ENCODE data around the gene ZBTB20. TPM values are rescaled to one million over a fixed set of nuclear protein-coding genes. Genes with fewer than 3 reads are reported as not detected.

The ZBTB20 gene
- total and polyA plus RNA-seq, 10 of the 15 experiments (the other 5 are each of a cell fraction or from before 2014, with no cell fraction given): 0.20 to 5.5 (median 2.2) TPM

DNA sequence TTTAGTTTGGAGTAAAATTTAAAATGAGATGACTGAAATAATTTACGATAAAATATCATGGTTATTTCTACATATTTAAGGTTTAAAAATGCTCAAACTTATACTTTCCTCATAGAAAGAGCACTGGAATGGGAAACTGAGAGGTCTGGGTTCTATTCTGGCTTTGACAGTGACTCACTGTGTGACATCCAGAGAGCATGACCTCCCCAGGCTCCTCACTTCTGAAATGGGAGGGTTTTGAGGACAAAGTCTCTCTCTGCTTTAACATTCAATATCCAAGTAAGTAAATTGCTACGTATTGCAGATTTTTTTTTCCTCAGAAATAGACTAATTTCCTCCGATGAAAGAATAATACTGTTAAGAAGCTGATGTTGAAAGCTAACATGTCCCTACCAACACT, 618.6 kb downstream of the ZBTB20 start:
- Histone ChIP-seq H3K4me3 (no peak overlapping the region), H2AFZ (ENCODE audit: control insufficient read depth, low read depth, low read length) (no peak overlapping the region), H3K36me3 (ENCODE audit: control insufficient read depth in 2 of 2, insufficient read depth in 2 of 2, low read length in 1 of 2) (no peaks in the 10 kb centered on the region), H3K4me1 (ENCODE audit: control insufficient read depth, insufficient read depth, low read length) (no peaks in the 10 kb centered on the region), H3K9ac (ENCODE audit: control insufficient read depth, insufficient read depth, low read length) (no peak overlapping the region), H4K20me1 (ENCODE audit: control insufficient read depth, insufficient read depth) (no peaks in the 10 kb centered on the region), H3K4me2 (ENCODE audit: control insufficient read depth, insufficient read depth) (no peak overlapping the region), H3K9me3 (replicated peaks; ENCODE audit: control insufficient read depth, insufficient read depth, low read length) (no peaks in the 10 kb centered on the region; the same call in 2 of the 3 replicates), H3K27ac (ENCODE audit: control insufficient read depth, insufficient read depth) (no peak overlapping the region), H3K27me3 (replicated peaks in 1 of 2; ENCODE audit: control insufficient read depth in 2 of 2, insufficient read depth in 2 of 2, low read length in 1 of 2) (no peaks in the 10 kb centered on the region), H3K79me2 (ENCODE audit: control insufficient read depth, insufficient read depth, low read length) (no peaks in the 10 kb centered on the region)
- intact Hi-C loops (cut with micrococcal nuclease; ENCODE audit: unreplicated experiment): loop anchor here (10.0 kb wide), 2 partner anchors 144 to 286 kb away; no protein-coding TSS in a partner anchor
- DNase-seq (ENCODE audit: low read depth, low spot score): no peak
- ChIA-PET RAD21 (ENCODE audit: unreplicated experiment) (no interaction called here), CTCF (interaction anchor here (1.2 to 1.3 kb wide), 2 partner anchors 14 to 24 kb away, joined by 3 to 4 read pairs; no protein-coding TSS in a partner anchor), POLR2A (no interaction called here), SMC1A (ENCODE audit: uncharacterized antibody, unreplicated experiment) (interaction anchor here (0.7 to 0.8 kb wide), 2 partner anchors 206 to 418 kb away, joined by 3 to 4 read pairs; no protein-coding TSS in a partner anchor)
- 64% methylated on average over 3 of the region's 3 CpGs for WGBS (ENCODE audit: insufficient coverage, insufficient replicate concordance, low lambda C conversion rate, missing lambda C conversion rate)
- no peak for TF ChIP-seq RBBP5 (conservative IDR thresholded peaks at IDR 0.05)
- TF ChIP-seq CEBPB (IDR thresholded peaks at IDR 0.05; ENCODE audit: borderline replicate concordance in 1 of 2, low read depth in 2 of 2, low read length in 2 of 2): no peak
- no peak for TF ChIP-seq WRNIP1 (IDR thresholded peaks at IDR 0.05; ENCODE audit: borderline replicate concordance, low read depth, low read length)
- no peak for TF ChIP-seq JUND (IDR thresholded peaks at IDR 0.05; ENCODE audit: low read depth, low read length)
- TF ChIP-seq TAF1 (IDR thresholded peaks at IDR 0.05; ENCODE audit: borderline replicate concordance, low read depth, low read length): no peak
- TF ChIP-seq FOS (IDR thresholded peaks at IDR 0.05; ENCODE audit: borderline replicate concordance, extremely low read depth, insufficient read length): no peak
- no peak for TF ChIP-seq HCFC1 (IDR thresholded peaks at IDR 0.05; ENCODE audit: low read length)
- TF ChIP-seq RB1 (IDR thresholded peaks at IDR 0.05; ENCODE audit: borderline replicate concordance): no peak
- no peak for TF ChIP-seq KDM1A (IDR thresholded peaks at IDR 0.05; ENCODE audit: borderline replicate concordance)
- TF ChIP-seq TCF7 (IDR thresholded peaks at IDR 0.05; ENCODE audit: borderline replicate concordance): no peak
- TF ChIP-seq, protein P1, sequence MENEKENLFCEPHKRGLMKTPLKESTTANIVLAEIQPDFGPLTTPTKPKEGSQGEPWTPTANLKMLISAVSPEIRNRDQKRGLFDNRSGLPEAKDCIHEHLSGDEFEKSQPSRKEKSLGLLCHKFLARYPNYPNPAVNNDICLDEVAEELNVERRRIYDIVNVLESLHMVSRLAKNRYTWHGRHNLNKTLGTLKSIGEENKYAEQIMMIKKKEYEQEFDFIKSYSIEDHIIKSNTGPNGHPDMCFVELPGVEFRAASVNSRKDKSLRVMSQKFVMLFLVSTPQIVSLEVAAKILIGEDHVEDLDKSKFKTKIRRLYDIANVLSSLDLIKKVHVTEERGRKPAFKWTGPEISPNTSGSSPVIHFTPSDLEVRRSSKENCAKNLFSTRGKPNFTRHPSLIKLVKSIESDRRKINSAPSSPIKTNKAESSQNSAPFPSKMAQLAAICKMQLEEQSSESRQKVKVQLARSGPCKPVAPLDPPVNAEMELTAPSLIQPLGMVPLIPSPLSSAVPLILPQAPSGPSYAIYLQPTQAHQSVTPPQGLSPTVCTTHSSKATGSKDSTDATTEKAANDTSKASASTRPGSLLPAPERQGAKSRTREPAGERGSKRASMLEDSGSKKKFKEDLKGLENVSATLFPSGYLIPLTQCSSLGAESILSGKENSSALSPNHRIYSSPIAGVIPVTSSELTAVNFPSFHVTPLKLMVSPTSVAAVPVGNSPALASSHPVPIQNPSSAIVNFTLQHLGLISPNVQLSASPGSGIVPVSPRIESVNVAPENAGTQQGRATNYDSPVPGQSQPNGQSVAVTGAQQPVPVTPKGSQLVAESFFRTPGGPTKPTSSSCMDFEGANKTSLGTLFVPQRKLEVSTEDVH (IDR thresholded peaks at IDR 0.05; ENCODE audit: low read depth, partially characterized antibody): no peak
- ATAC-seq: no peak
- no TSS peak for BruUV-seq (replicated peaks)
- no peak for FAIRE-seq
- in situ Hi-C loops (cut with MboI): no loop called here
